Motor neuron (in vitro differentiated cells): Measurements from ENCODE around the gene VWC2L. TPM values are rescaled to one million over a fixed set of nuclear protein-coding genes. Genes with fewer than 3 reads are reported as not detected.

Experiments used
- ATAC-seq, 8 experiments: fragments of 200-7000 bp; cut with Tn5 transposase; replicated peaks in 6 of 8; 2 replicates each; pipeline ENCODE4 v1.8.0; 2021; ENCODE audit warnings: mild to moderate bottlenecking in 8 of 8, moderate library complexity in 8 of 8
- H3K27ac ChIP-seq, 2 donors: fragments of 250-450 bp; sonication (Bioruptor Pico); 2 replicates each; pipeline ENCODE4 v1.9.0; 2021; ENCODE audit warnings: antibody characterized with exemption in 2 of 2, mild to moderate bottlenecking in 2 of 2, moderate library complexity in 1 of 2
- H3K4me1 ChIP-seq, 2 donors: fragments of 250-450 bp; sonication (Bioruptor Pico); replicated peaks in 1 of 2; 2 replicates each; pipeline ENCODE4 v1.6.1; 2021; ENCODE audit warnings: antibody characterized with exemption in 2 of 2, mild to moderate bottlenecking in 2 of 2, moderate library complexity in 1 of 2
- H3K4me3 ChIP-seq, 5 donors: fragments of 250-450 bp; sonication (Bioruptor Pico); 2 replicates each; pipeline ENCODE4 v1.9.0; 2021; ENCODE audit warnings: antibody characterized with exemption in 5 of 5, mild to moderate bottlenecking in 5 of 5, moderate library complexity in 4 of 5
- WGBS, 10 experiments: fragments of 450-650 bp; shearing (Covaris generic); methylation state at CpG; one replicate each; pipeline ENCODE4 v1.0.0; 2022; 5-methylcytosine and 5-hydroxymethylcytosine counted together
- in situ Hi-C, 9 experiments: fragments of 400-800 bp; cut with MboI; loops; one replicate each; pipeline ENCODE4 v1.15.0; 2021; ENCODE audit warnings: low sequenced_read_pairs in 9 of 9, low pct_unique_long_range_greater_than_20kb in 2 of 9; ENCODE audit not compliant: unreplicated experiment in 9 of 9
- total RNA-seq, 8 experiments: library from RNA; unstranded; fragments of 300-600 nt; gene quantifications; 2 replicates each; pipeline versions ENCODE4 v1.2.3 to v1.2.4, GENCODE V29; 2022

VWC2L gene
- total RNA-seq, 8 experiments from 2014 or later, result 0.25 to 1.4 (median 0.64) TPM; not detected in 1

GRCh38 chr2:214550786-214551185, 139.9 kb downstream of the VWC2L start:
- 33 to 92% (median 71%) methylated on average over 1 to 3 of the region's 3 CpGs; no CpG with 5 or more reads in 1 of the 10 experiments for WGBS, 10 experiments
- in situ Hi-C loops, result no loop called here

GRCh38 chr2:214557884-214558283, 147.0 kb downstream of the VWC2L start:
- ATAC-seq, result no peak
- in situ Hi-C loops, result no loop called here
- 5 to 91% (median 69%) methylated on average over 2 to 3 of the region's 3 CpGs for WGBS, 10 experiments
- Histone ChIP-seq H3K4me1 (no peaks in the 10 kb centered on the region), H3K27ac (no peak overlapping the region), H3K4me3 (no peak overlapping the region)

More at GRCh38 chr2:214550786-214551185, 139.9 kb downstream of the VWC2L start:
- H3K4me1 ChIP-seq, result no peaks in the 10 kb centered on the region
- H3K27ac ChIP-seq, result no peak overlapping the region
- H3K4me3 ChIP-seq, result no peak overlapping the region
- ATAC-seq, result peak in 2 of 8 experiments; percentile 16 to 21

GRCh38 chr2:214558341-214558740, 147.5 kb downstream of the VWC2L start:
- in situ Hi-C loops, result no loop called here
- H3K4me1 ChIP-seq, result no peaks in the 10 kb centered on the region
- no peak overlapping the region for H3K27ac ChIP-seq
- no peak overlapping the region for H3K4me3 ChIP-seq
- ATAC-seq, result peak in 1 of 8 experiments; percentile 38
- 0 to 100% (median 65%) methylated on average over 1 of the region's 1 CpG; no CpG with 5 or more reads in 2 of the 10 experiments for WGBS, 10 experiments

- in situ Hi-C loops, result no loop called here
Measured at GRCh38 chr2:214560176-214560575, 149.3 kb downstream of the VWC2L start.

GRCh38 chr2:214560618-214561190, 149.8 kb downstream of the VWC2L start:
- no peak overlapping the region for H3K27ac ChIP-seq
- no peaks in the 10 kb centered on the region for H3K4me1 ChIP-seq
- ATAC-seq, result no peak
- WGBS, 10 experiments, result 0 to 100% (median 91%) methylated on average over 1 of the region's 1 CpG; no CpG with 5 or more reads in 2 of the 10 experiments
- H3K4me3 ChIP-seq, result no peak overlapping the region
- in situ Hi-C loops, result no loop called here

More at GRCh38 chr2:214560176-214560575, 149.3 kb downstream of the VWC2L start:
- WGBS, 10 experiments, result 30 to 100% (median 78%) methylated on average over 1 to 4 of the region's 4 CpGs
- H3K4me1 ChIP-seq, result no peaks in the 10 kb centered on the region
- no peak overlapping the region for H3K4me3 ChIP-seq
- ATAC-seq, result no peak
- no peak overlapping the region for H3K27ac ChIP-seq

- in situ Hi-C loops, result no loop called here
- no peak for ATAC-seq
- H3K4me3 ChIP-seq, result no peak overlapping the region
- peaks cover 0 to 11% of the 10 kb centered on the region in 2 donors for H3K4me1 ChIP-seq
- 0 to 100% (median 63%) methylated on average over 1 of the region's 1 CpG; no CpG with 5 or more reads in 3 of the 10 experiments for WGBS, 10 experiments
- no peak overlapping the region for H3K27ac ChIP-seq
Measured at GRCh38 chr2:214565246-214565645, 154.4 kb downstream of the VWC2L start.

- in situ Hi-C loops, result no loop called here
- H3K27ac ChIP-seq, result no peak overlapping the region
- WGBS, 10 experiments, result 67 to 100% (median 83%) methylated on average over 1 of the region's 1 CpG; no CpG with 5 or more reads in 5 of the 10 experiments
- no peak overlapping the region for H3K4me3 ChIP-seq
- ATAC-seq, result no peak
- peaks cover 0 to 11% of the 10 kb centered on the region in 2 donors for H3K4me1 ChIP-seq
Measured at GRCh38 chr2:214566457-214566856, 155.6 kb downstream of the VWC2L start.

GRCh38 chr2:214569419-214570035, 158.7 kb downstream of the VWC2L start:
- in situ Hi-C loops, result no loop called here
- WGBS, 10 experiments, result 0 to 100% (median 82%) methylated on average over 1 to 4 of the region's 4 CpGs; no CpG with 5 or more reads in 1 of the 10 experiments
- ATAC-seq, result no peak
- Histone ChIP-seq H3K4me1 (peaks cover 0 to 13% of the 10 kb centered on the region in 2 donors), H3K4me3 (no peak overlapping the region), H3K27ac (no peak overlapping the region)

- no peak for ATAC-seq
- WGBS, 10 experiments, result 0 to 100% (median 95%) methylated on average over 1 to 3 of the region's 3 CpGs
- Histone ChIP-seq H3K4me3 (no peak overlapping the region), H3K27ac (no peak overlapping the region), H3K4me1 (peaks cover 30 to 35% of the 10 kb centered on the region in 2 donors)
- in situ Hi-C loops, result no loop called here
Measured at GRCh38 chr2:214574084-214574781, 163.4 kb downstream of the VWC2L start.

- peaks cover 30 to 35% of the 10 kb centered on the region in 2 donors for H3K4me1 ChIP-seq
- H3K4me3 ChIP-seq, result no peak overlapping the region
- peak; percentile 63 to 94 (median 84) for ATAC-seq
- H3K27ac ChIP-seq, result no peak overlapping the region
- in situ Hi-C loops, result no loop called here
- WGBS, 10 experiments, result 0 to 47% (median 30%) methylated on average over 1 to 6 of the region's 6 CpGs
Measured at GRCh38 chr2:214575030-214575429, 164.2 kb downstream of the VWC2L start.

- Histone ChIP-seq H3K4me1 (peaks cover 30 to 35% of the 10 kb centered on the region in 2 donors), H3K4me3 (no peak overlapping the region), H3K27ac (no peak overlapping the region)
- 5 to 73% (median 60%) methylated on average over 1 to 7 of the region's 7 CpGs; no CpG with 5 or more reads in 3 of the 10 experiments for WGBS, 10 experiments
- in situ Hi-C loops, result no loop called here
- ATAC-seq, result peak in 7 of 8 experiments; percentile 12 to 39 (median 24)
Measured at GRCh38 chr2:214575465-214575864, 164.6 kb downstream of the VWC2L start.

GRCh38 chr2:214577769-214578168, 166.9 kb downstream of the VWC2L start:
- Histone ChIP-seq H3K27ac (no peak overlapping the region), H3K4me3 (no peak overlapping the region), H3K4me1 (peaks cover 30 to 35% of the 10 kb centered on the region in 2 donors)
- in situ Hi-C loops, result no loop called here
- 0 to 100% (median 70%) methylated on average over 1 to 6 of the region's 6 CpGs for WGBS, 10 experiments
- ATAC-seq, result peak in 2 of 8 experiments; percentile 38 to 44

- Histone ChIP-seq H3K27ac (peak overlapping the region in 1 of 2 donors; percentile 21), H3K4me1 (peaks cover 30 to 35% of the 10 kb centered on the region in 2 donors), H3K4me3 (no peak overlapping the region)
- peak in 5 of 8 experiments; percentile 31 to 48 (median 40) for ATAC-seq
- whole genome bisulfite sequencing, 10 experiments, result 0 to 52% (median 39%) methylated on average over 2 to 4 of the region's 4 CpGs
- in situ Hi-C loops, result no loop called here
Measured at GRCh38 chr2:214578442-214578841, 167.6 kb downstream of the VWC2L start.
